ENCODE data around the gene KRT74. TPM values are rescaled to one million over a fixed set of nuclear protein-coding genes. Genes with fewer than 3 reads are reported as not detected.

KRT74 gene
- total and polyA plus RNA-seq, 2 of the 8 experiments (the other 6 are each of a cell fraction or from before 2014, with no cell fraction given): not detected

GRCh38 chr12:52608826-52609630 is 35.4 kb upstream of the KRT74 start (continued):
- TF ChIP-seq CTCF (IDR thresholded peaks at IDR 0.05; ENCODE audit: control extremely low read depth in 1 of 3, insufficient read depth in 1 of 3, low read depth in 1 of 3, low read length in 3 of 3) (no peak), CHD1 (IDR thresholded peaks at IDR 0.05; ENCODE audit: low read depth, low read length) (no peak), MAFK (IDR thresholded peaks at IDR 0.05; ENCODE audit: low read depth, low read length) (no peak), HDAC6 (IDR thresholded peaks at IDR 0.05; ENCODE audit: low read depth, low read length) (no peak), RNF2 (IDR thresholded peaks at IDR 0.05; ENCODE audit: borderline replicate concordance, low read depth, low read length, missing control alignments, poor library complexity, severe bottlenecking) (no peak)
